Adipocyte (in vitro differentiated cells): ENCODE data around the gene TMEM141.
A peak's percentile ranks its signal among the peaks of the same experiment; 100 is the strongest.

Source experiments
- DNase-seq: peaks from one replicate; pipeline ENCODE4 v3.0.0-alpha.2; 2015; ENCODE audit warnings: low read depth
- H3K27me3 ChIP-seq: replicated peaks from 2 replicates; pipeline ENCODE4 v1.7.0; 2013; ENCODE audit warnings: mild to moderate bottlenecking, low read length, moderate library complexity; ENCODE audit not compliant: control insufficient read depth, insufficient read depth
- H3K36me3 ChIP-seq: 2 replicates; pipeline ENCODE4 v1.7.0; 2013; ENCODE audit warnings: low read length, mild to moderate bottlenecking, moderate library complexity; ENCODE audit not compliant: control insufficient read depth, insufficient read depth, severe bottlenecking
- H3K4me1 ChIP-seq: 2 replicates; pipeline ENCODE4 v1.7.0; 2013; ENCODE audit warnings: mild to moderate bottlenecking, low read length, moderate library complexity; ENCODE audit not compliant: control insufficient read depth, insufficient read depth
- H3K4me3 ChIP-seq: 2 replicates; pipeline ENCODE4 v1.7.0; 2013; ENCODE audit warnings: mild to moderate bottlenecking, low read length, moderate library complexity
- H3K9ac ChIP-seq: 2 replicates; pipeline ENCODE4 v1.7.0; 2013; ENCODE audit warnings: mild to moderate bottlenecking, low read length, moderate library complexity
- H3K9me3 ChIP-seq: 2 replicates; pipeline ENCODE4 v1.7.0; 2013; ENCODE audit warnings: mild to moderate bottlenecking, low read length, moderate library complexity; ENCODE audit not compliant: control insufficient read depth

TMEM141 gene

DNA sequence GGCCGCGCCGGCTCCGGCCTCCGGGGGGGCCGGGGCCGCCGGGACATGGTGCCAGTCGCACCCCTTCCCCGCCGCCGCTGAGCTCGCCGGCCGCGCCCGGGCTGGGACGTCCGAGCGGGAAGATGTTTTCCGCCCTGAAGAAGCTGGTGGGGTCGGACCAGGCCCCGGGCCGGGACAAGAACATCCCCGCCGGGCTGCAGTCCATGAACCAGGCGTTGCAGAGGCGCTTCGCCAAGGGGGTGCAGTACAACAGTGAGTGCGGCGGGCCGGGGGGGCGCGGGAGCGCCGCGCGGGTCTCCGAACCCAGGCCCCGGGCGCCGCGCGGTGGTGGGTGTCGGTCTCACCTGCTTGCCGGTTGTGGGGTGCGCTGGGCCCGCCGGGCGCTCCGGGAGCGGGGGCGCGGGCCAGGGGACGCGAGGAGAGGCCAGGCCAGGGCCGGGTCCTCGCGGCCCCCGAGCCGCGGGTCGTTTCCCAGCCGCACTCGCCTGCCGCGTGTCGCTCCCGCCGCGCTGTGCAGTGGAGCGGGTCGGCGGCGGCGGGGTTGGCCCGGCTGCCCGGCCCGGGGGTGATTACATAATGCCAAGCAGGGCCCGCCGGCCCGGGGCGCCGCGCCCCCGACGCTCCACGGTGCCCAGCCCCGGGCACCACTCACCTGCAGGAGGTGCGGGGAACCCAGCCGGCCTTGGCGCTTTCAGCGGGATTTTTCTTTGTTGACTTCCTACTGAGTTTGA is 17.1 kb downstream of the TMEM141 start:
- H3K9me3 ChIP-seq = no peaks in the 10 kb centered on the region
- peaks cover 14% of the 10 kb centered on the region for H3K36me3 ChIP-seq
- H3K27me3 ChIP-seq = no peaks in the 10 kb centered on the region
- H3K9ac ChIP-seq = peak overlapping the region; percentile 94
- H3K4me1 ChIP-seq = peaks cover 23% of the 10 kb centered on the region
- H3K4me3 ChIP-seq = peak overlapping the region; percentile 88
- DNase-seq = peak; percentile 59

DNA sequence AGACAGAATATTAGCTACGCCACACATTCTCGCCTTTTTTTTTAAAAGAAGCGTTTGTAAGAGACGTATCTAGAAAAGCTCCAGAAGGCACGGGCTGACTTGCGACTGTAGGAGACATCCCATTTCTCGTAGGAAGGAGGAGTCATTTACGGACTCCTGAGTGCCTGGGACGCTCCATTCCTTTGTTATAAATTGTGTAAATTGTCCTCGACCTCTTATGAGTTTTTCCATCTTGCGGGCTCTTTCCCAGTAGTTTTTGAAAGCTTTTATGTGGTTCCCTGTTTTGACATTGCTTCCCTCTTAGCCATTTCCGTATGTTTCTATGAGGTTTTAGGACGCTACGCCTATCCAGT is 17.6 kb downstream of the TMEM141 start:
- Histone ChIP-seq H3K4me3 (peak overlapping the region; percentile 88), H3K27me3 (no peaks in the 10 kb centered on the region), H3K9me3 (no peaks in the 10 kb centered on the region), H3K36me3 (peaks cover 14% of the 10 kb centered on the region), H3K4me1 (peaks cover 23% of the 10 kb centered on the region), H3K9ac (peak overlapping the region; percentile 94)
- peak; percentile 57 for DNase-seq

DNA sequence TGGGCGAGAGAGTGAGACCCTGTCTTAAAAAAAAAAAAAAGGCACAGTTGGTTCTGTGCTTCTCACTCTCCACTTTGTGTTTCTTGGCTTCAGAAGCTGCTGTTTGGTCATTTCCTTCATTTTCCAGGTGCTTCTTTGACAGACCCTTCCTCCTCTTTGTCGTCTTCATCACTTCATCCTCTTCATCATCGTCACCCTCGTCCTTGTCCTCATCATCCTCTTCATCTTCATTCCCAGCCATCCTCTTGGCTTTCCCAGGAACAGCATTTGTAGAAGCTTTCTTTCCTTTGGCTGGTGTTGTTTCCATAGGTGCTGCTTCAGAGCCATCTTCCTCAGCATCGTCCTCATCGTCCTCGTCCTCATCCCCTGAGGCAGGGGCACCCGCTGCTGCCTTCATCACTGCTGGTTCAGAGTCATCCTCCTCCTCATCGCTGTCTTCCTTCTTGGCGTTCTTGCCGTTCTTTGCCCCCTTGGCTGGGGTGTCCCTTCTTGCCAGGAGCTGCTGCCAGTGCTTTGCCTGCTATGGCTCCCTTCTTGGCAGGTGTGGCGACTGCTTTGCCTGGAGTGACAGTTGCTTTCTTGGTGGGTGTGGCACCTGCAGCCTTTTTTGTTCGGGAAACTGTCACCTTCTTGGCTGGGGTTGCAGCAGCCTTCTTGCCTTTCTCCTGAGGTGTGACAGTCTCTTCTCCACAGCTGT is 23.7 kb downstream of the TMEM141 start:
- Histone ChIP-seq H3K36me3 (peaks cover 8% of the 10 kb centered on the region), H3K4me3 (no peak overlapping the region), H3K27me3 (no peaks in the 10 kb centered on the region), H3K9me3 (no peaks in the 10 kb centered on the region), H3K4me1 (peaks cover 3% of the 10 kb centered on the region), H3K9ac (no peak overlapping the region)
- no peak for DNase-seq

DNA sequence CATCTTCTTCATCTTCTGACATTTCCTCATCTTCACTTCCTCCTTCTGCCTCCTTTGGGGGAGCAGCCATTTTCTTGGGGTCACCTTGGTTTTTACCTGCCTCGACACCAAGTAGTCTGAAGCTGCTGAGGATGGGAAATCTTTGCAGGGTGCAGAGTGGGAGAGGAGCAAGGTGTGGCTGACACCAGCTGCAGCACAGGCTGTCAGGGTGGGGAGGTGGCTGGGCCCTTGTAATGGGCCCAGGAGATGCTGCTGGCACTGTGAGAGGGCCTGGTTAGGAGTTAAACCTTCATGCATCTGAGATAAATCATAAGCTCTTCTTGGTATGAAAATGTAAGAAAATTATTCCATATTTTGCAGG is 24.3 kb downstream of the TMEM141 start:
- Histone ChIP-seq H3K9me3 (no peaks in the 10 kb centered on the region), H3K4me1 (no peaks in the 10 kb centered on the region), H3K27me3 (no peaks in the 10 kb centered on the region), H3K4me3 (no peak overlapping the region), H3K36me3 (peaks cover 8% of the 10 kb centered on the region), H3K9ac (no peak overlapping the region)
- no peak for DNase-seq

DNA sequence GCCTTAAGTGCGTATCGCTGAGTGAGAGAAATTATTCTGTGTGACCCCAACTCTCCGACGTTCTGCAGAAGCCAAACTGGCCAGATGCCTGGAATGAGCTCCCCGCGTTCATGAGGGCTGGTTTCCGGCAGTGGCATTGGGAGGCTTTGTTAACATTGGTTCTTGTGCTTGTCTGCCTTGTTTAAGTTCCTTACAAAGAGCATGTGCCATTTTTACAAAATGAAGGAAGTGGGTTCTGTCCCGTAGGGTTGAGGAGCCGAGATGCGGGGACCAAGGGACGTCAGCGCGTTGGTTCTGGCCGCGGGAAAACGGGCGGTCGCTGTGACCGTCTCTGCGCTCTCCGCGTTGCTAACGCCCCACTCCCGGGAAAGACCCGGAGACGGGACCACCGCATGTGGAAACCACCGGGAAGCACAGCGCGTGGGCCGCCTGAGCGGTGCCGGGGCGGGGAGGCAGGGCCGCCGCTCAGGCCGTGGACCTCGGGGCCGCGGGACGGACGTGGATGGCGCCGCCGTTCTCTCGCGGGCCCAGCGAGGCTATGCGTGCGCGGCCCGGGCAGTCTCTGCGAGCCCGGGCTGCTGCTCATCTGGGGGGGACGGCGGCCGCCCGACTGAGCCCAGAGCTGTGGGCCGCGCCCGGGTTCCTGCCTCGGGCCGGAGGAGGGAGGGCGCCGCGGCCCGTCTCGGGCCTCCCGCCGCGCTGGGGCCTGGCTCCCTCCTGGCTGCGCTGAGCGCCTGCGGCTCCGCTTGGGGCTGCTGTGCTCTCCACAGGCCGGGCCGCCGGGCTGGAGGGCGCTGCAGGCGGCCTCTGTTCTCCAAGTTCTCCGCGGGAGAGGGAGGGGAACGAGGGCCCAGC is 30.1 kb downstream of the TMEM141 start:
- Histone ChIP-seq H3K9me3 (no peaks in the 10 kb centered on the region), H3K4me1 (peaks cover 4% of the 10 kb centered on the region), H3K9ac (peak overlapping the region; percentile 74), H3K36me3 (peaks cover 18% of the 10 kb centered on the region), H3K27me3 (no peaks in the 10 kb centered on the region), H3K4me3 (peak overlapping the region; percentile 52)
- no peak for DNase-seq

DNA sequence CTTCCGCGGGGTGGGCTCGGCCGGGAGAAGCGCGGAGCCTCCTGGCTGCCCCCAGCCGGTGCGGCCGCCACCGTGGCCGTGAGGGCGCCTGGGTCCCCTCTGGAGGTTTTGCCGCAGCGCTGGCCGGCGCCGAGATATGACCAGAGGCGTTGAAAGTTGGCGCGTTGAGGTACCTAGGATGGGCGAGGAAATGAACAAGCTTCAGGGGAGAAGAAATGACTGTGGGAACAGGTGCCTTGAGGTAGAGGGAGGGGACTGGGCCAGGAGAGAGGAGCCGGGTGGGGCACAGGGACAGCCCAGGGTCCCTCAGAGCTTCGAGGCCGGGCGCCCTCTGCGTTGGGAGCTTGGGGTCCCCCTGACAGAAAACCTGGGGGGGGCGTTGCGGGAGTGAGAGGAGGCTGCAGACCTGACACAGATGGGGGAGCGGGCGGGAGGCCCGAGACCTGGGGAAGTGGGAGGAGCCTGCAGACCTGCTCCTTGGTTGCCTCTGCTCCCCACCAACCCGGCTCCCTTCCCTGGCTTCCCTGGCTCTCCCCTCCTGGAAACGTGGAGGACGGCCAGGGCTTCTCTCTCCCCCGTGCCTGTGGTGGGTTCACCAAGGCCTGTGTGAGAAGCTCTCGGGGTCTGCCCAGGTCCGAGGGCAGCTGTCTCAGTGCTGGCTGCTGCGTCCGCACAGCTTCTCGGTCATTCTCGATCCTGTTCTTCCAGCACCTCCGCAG is 30.8 kb downstream of the TMEM141 start:
- Histone ChIP-seq H3K9ac (peak overlapping the region; percentile 74), H3K27me3 (no peaks in the 10 kb centered on the region), H3K36me3 (peaks cover 20% of the 10 kb centered on the region), H3K4me1 (peaks cover 4% of the 10 kb centered on the region), H3K9me3 (no peaks in the 10 kb centered on the region), H3K4me3 (no peak overlapping the region)
- DNase-seq = no peak

DNA sequence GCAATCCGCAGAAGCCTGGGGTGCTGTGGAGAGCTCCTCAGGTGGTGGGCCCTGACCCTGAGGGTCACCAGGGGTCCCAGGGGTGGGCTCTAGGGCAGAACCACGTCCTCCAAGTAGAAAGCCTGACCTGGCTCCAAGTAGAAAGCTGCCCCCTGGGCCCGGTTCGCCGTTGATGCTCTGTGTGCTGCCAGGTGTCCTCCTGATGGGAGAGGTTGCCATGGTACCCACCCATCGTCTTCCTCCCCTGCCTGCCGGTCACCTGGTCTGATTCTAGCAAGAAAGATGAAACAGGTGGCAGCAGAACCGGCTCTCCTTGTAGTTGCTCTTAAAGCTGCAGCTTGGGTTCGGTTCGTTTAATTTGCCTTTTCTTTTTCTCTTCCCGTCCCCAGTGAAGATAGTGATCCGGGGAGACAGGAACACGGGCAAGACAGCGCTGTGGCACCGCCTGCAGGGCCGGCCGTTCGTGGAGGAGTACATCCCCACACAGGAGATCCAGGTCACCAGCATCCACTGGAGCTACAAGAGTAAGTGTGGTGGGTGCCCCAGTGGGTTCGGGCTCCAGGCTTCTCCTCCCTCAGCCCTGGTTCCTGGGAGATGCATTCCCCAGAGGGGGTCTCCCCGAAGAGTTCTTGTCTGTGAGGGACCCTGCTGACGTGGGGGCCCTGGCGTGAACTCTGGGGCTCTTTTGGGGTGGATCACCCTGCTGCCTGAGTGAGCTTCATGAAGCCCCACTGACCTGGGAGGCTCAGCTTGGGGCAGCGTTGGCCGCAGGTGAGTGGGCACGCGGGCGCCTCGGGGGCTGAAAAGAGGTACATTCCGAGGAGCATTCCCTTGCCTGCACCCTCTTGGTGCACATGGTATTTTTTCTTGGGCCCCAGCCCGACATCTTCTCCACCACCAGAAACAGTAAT is 32.2 kb downstream of the TMEM141 start:
- Histone ChIP-seq H3K4me3 (no peak overlapping the region), H3K9ac (no peak overlapping the region), H3K4me1 (peaks cover 4% of the 10 kb centered on the region), H3K27me3 (no peaks in the 10 kb centered on the region), H3K36me3 (peaks cover 21% of the 10 kb centered on the region), H3K9me3 (no peaks in the 10 kb centered on the region)
- DNase-seq = no peak

DNA sequence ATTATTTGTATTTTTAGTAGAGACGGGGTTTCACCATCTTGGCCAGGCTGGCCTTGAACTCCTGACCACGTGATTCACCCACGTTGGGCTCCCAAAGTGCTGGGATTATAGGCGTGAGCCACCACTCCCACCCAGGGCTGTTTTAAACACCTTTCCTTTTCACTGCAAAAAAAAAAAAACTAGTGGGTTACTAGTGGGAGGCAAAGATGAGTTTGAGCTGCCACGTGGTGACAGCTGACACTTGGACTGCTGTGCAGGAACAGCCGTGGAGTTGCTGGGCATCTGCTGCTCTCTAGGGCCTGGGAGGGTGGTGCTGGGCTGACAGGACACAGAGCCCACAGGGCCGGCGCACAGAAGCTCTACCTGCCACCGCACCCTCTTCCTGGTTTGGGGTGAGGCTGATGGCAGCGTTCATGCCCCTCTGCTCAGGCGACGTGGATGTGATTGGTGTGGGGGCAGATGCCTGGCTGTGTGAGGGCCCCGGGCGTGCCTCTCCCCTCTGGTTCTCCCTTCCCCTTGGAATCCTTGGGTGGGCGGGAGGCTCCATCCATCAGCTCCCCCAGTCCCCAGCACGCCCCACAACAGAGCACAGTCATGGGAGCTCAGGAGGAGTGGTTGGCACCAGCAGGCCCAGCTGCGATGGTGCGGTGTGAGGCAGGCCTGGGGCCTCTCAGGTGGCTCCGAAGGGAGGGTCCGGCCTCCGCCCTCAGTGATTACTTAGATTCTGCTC is 33.5 kb downstream of the TMEM141 start:
- Histone ChIP-seq H3K9ac (no peak overlapping the region), H3K36me3 (peaks cover 34% of the 10 kb centered on the region), H3K9me3 (no peaks in the 10 kb centered on the region), H3K4me3 (no peak overlapping the region), H3K27me3 (no peaks in the 10 kb centered on the region), H3K4me1 (peaks cover 4% of the 10 kb centered on the region)
- no peak for DNase-seq

DNA sequence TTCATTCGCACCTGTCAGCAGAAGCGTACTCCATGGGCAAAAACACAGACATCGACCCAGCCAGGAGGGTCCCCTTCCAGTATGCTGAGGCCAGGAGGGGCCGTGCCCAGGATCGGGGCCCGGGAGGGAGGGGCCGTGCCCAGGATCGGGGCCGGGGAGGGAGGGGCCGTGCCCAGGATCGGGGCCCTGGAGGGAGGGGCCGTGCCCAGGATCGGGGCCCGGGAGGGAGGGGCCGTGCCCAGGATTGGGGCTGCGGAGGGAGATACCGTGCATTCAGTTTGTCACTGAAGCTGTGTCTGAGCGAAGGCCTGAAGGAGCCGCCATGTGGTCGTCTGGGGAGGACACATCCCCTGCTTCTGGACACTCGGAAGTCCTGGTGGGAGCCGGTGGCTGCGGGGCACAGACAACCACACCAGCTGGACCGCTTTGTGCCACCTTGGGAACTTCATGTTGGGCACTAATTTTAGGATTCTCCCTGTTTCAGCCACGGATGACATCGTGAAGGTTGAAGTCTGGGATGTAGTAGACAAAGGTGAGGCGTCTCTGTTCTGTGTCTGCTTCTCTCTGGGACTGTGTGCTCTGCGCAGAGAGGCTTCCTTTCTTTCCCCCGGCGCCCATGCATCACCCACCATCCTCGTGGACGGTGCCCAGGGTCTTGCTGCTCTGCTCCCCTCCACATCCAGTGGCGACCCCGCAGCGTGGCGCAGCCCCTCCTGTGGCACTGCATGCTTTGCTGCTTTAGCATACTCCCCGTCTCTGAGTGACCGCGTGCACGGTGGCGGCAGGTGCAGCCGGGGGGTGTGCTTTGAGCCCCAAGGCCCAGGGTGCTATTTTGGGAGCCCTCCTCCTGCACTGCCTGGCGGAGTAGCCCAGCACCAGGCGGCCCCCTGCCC is 34.4 kb downstream of the TMEM141 start:
- no peak for DNase-seq
- H3K9me3 ChIP-seq = no peaks in the 10 kb centered on the region
- H3K9ac ChIP-seq = no peak overlapping the region
- H3K27me3 ChIP-seq = no peaks in the 10 kb centered on the region
- peaks cover 4% of the 10 kb centered on the region for H3K4me1 ChIP-seq
- H3K36me3 ChIP-seq = peaks cover 42% of the 10 kb centered on the region
- H3K4me3 ChIP-seq = no peak overlapping the region
